GM12873 (cell line): ENCODE data around the gene NKX2-1.

Experiments
- CTCF ChIP-seq: IDR thresholded peaks from 2 replicates; pipeline ENCODE4 v1.5.1; 2012; ENCODE audit warnings: low read depth, mild to moderate bottlenecking, moderate library complexity, low read length, control low read depth; ENCODE audit not compliant: insufficient read depth; ENCODE audit errors: missing control alignments

Gene NKX2-1

GRCh38 chr14:36471431-36471830 is 48.6 kb downstream of the NKX2-1 start:
- TF ChIP-seq CTCF, result no peak

- no peak for TF ChIP-seq CTCF
Measured at GRCh38 chr14:36467332-36467731, 52.7 kb downstream of the NKX2-1 start.
